Progenitor cell of endocrine pancreas (in vitro differentiated cells): Measurements from ENCODE around the gene NPFFR1. TPM values are rescaled to one million over a fixed set of nuclear protein-coding genes. Genes with fewer than 3 reads are reported as not detected.
A peak's percentile ranks its signal among the peaks of the same experiment; 100 is the strongest.

Experiments used
- DNase-seq: peaks from one replicate; pipeline ENCODE4 v3.0.0; 2021; ENCODE audit warnings: low spot score; ENCODE audit not compliant: unreplicated experiment
- H3K27ac Mint-ChIP-seq: 2 replicates; pipeline ENCODE4 v1.8.0; 2021; ENCODE audit warnings: mild to moderate bottlenecking, moderate library complexity, mixed read lengths
- H3K27me3 Mint-ChIP-seq: 2 replicates; pipeline ENCODE4 v1.8.0; 2021; ENCODE audit warnings: mixed read lengths
- H3K36me3 Mint-ChIP-seq: 2 replicates; pipeline ENCODE4 v1.8.0; 2022; ENCODE audit warnings: mixed read lengths; ENCODE audit not compliant: insufficient read depth
- H3K4me1 Mint-ChIP-seq: 2 replicates; pipeline ENCODE4 v1.8.0; 2021; ENCODE audit warnings: low read depth, mixed read lengths
- H3K4me3 Mint-ChIP-seq: 2 replicates; pipeline ENCODE4 v1.8.0; 2021; ENCODE audit warnings: low read depth, mild to moderate bottlenecking, moderate library complexity, mixed read lengths
- H3K9me3 Mint-ChIP-seq: 2 replicates; pipeline ENCODE4 v1.8.0; 2021; ENCODE audit warnings: low read depth, mixed read lengths
- total RNA-seq: library from RNA; stranded (reverse); gene quantifications from 2 replicates; pipeline ENCODE4 v1.2.1, GENCODE V29; 2021
- TF ChIP-seq, protein P1 (sequence below): fragments of 200-600 bp; sonication (generic); IDR thresholded peaks from one replicate; pipeline ENCODE4 v1.5.0; 2021; ENCODE audit warnings: antibody characterized with exemption, mild to moderate bottlenecking; ENCODE audit not compliant: unreplicated experiment

The NPFFR1 gene
- total RNA-seq, 1 donor from 2014 or later: not detected

DNA sequence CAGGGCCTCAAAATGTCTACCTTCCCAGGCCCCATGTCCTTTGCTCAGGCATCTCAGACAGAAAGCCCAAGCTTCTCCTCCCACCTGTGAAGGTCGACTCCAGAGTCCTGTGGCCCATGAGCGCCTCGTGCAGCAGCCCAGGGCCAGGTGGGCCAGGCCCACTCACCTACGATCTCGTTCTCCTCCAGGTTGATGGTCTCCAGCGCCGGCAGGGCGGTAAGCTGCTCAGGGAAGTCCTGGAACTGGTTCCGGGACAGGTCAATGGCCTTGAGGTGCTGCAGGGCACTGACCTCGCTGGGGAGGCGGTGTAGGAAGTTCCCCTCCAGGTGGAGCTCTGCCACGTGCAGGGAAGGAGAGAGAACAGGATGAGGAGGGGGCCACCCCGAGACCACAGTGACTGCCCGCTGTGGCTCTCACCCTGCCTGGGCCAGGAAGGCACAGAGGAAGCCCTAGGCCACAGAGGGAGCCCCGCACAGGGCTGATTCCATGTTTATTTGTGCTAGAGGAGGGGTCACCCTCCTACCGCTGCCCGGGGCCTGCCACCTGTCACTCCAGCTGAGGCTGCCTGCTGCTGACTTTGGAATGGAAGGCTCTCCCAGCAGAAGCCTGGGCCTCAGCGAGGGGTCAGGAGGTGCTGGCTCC is 40.0 kb upstream of the NPFFR1 start:
- TF ChIP-seq, protein P1, sequence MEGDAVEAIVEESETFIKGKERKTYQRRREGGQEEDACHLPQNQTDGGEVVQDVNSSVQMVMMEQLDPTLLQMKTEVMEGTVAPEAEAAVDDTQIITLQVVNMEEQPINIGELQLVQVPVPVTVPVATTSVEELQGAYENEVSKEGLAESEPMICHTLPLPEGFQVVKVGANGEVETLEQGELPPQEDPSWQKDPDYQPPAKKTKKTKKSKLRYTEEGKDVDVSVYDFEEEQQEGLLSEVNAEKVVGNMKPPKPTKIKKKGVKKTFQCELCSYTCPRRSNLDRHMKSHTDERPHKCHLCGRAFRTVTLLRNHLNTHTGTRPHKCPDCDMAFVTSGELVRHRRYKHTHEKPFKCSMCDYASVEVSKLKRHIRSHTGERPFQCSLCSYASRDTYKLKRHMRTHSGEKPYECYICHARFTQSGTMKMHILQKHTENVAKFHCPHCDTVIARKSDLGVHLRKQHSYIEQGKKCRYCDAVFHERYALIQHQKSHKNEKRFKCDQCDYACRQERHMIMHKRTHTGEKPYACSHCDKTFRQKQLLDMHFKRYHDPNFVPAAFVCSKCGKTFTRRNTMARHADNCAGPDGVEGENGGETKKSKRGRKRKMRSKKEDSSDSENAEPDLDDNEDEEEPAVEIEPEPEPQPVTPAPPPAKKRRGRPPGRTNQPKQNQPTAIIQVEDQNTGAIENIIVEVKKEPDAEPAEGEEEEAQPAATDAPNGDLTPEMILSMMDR: no peak
- Mint-ChIP-seq H3K27ac (no peak overlapping the region), H3K9me3 (no peaks in the 10 kb centered on the region), H3K4me3 (no peak overlapping the region), H3K36me3 (no peaks in the 10 kb centered on the region), H3K27me3 (no peaks in the 10 kb centered on the region), H3K4me1 (peaks cover 13% of the 10 kb centered on the region)
- DNase-seq: no peak

DNA sequence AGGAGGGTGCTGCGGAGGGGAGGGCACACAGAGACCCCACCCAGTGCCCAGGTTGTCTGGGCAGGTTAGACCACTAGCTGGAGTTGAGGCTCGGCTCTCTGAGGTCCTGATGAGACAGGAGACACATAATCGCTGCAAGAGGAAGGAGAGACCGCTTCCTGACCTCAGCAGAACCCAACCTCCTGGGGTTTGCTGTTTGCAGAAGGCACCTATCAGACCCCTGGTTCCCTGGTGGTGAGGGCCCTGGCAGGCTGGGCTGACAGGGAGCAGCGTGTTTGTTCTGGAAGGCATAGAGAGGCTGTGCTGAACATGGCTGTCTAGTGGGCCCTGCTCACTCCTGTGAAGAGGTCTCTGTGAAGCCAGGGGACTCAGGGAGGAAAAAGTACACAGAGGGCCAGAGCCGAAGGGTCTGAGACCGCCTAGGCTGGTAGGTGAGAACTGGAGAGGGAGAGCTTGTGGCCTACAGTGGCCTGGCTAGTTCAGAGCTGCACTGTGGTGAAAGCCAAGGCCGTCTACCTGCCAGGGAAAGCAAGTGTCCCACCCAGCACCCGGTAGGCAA is 39.4 kb upstream of the NPFFR1 start:
- Mint-ChIP-seq H3K9me3 (no peaks in the 10 kb centered on the region), H3K27me3 (no peaks in the 10 kb centered on the region), H3K4me1 (peaks cover 13% of the 10 kb centered on the region), H3K27ac (no peak overlapping the region), H3K36me3 (no peaks in the 10 kb centered on the region), H3K4me3 (no peak overlapping the region)
- DNase-seq: no peak
- TF ChIP-seq, protein P1: no peak

DNA sequence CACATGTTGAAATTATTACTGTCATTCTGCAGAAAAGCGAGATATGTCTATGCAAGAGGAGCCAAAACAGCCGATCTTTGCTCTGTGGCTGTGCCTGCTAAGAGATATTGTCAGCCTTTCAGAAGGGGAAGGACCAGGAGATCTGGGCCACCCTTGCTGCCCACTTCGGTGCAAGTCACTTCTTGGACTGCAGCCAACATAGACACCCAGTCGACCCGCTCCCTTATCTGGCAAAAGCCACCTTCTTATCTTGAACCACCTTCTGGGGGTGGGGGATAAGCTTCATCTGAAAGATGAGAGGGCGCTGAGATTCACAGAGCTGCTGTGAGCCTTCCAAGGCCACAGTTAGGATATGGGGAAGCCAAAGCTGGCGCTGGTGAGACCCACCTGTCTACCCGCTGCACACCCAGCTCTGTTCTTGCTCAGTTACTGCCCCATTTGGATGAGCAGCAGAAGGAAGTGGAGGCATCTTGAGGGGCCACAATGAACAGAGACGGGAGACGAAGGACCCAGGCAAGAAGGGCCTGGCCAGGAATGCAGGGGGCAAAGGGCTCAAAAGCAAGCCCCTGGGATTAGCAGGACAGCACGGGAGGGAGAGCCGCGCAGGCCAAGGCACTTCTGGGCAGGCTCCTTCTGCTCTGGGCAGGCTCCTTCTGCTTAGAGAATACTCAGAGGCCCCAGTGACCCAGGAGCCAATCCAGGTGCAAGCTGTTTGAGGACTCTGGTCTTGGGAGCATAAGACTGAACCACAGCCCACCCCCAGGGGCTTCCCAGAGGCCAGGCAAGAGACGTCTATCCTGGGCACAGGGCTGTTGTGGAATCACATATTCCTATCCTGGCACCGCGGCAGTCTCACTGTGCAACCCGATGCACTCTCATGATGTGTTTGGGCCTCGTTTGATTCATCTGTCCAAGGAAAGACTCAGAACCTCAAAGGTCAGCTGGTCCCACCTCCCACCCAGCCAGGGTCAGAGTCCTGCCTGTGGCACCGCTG is 38.4 kb upstream of the NPFFR1 start:
- Mint-ChIP-seq H3K36me3 (no peaks in the 10 kb centered on the region), H3K27ac (no peak overlapping the region), H3K4me3 (no peak overlapping the region), H3K9me3 (no peaks in the 10 kb centered on the region), H3K27me3 (no peaks in the 10 kb centered on the region), H3K4me1 (peaks cover 14% of the 10 kb centered on the region)
- DNase-seq: no peak
- TF ChIP-seq, protein P1: no peak

DNA sequence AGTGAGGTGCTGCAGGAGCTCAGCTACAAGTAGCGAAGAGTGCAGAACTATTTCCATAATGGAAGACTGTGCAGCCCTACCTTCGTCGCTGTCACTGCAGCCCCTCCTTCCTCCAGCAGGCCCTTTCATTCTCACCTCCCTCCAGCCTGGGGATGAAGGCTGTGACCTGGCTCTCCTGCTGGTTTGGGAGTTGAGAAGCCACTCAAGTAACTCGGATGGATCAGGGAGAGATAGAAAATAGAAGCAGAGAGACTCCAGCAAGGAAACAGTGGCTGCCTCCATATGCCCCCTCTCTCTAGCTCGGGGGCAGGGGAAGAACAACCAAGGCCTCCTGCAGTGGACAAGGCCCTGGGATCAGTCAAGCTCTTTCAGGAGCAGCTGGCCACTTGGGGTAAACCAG is 37.4 kb upstream of the NPFFR1 start:
- Mint-ChIP-seq H3K9me3 (no peaks in the 10 kb centered on the region), H3K27ac (peak overlapping the region; percentile 59), H3K4me3 (no peak overlapping the region), H3K36me3 (no peaks in the 10 kb centered on the region), H3K27me3 (no peaks in the 10 kb centered on the region), H3K4me1 (peaks cover 15% of the 10 kb centered on the region)
- TF ChIP-seq, protein P1: no peak
- no peak for DNase-seq

DNA sequence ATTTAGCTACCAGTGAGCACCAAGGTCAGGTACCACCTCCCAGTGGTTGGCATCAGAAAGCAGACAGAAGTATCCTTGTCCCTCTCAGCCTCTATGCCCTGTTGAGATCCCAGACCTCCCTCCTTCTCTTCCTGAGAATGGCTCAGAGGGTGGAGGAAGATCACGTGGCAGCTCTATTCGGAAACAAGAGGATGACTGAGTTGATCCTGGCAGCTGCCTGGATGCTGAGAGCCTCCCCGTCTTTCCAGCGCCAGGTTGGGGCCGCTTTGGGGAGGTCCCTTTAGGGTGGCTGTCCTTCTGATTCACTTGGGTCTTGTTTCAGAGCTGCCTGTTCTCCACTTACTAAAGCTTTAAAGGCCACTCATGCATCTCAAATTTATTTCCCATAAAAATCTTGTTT is 36.9 kb upstream of the NPFFR1 start:
- Mint-ChIP-seq H3K27ac (no peak overlapping the region), H3K4me1 (peaks cover 10% of the 10 kb centered on the region), H3K27me3 (no peaks in the 10 kb centered on the region), H3K9me3 (no peaks in the 10 kb centered on the region), H3K36me3 (no peaks in the 10 kb centered on the region), H3K4me3 (no peak overlapping the region)
- DNase-seq: no peak
- TF ChIP-seq, protein P1: no peak
